H1 (cell line): Measurements from ENCODE around the gene ERCC1. TPM values are rescaled to one million over a fixed set of nuclear protein-coding genes. Genes with fewer than 3 reads are reported as not detected.

Experiments
- CTCF ChIA-PET: fragments of 300-600 bp; sonication (Branson Sonifier 250); formaldehyde crosslinking; loops from one replicate; lab custom pipeline; 2021; ENCODE audit not compliant: partially characterized antibody; lab: Charles Lee
- POLR2A ChIA-PET: fragments of 300-600 bp; sonication (Branson Sonifier 250); formaldehyde crosslinking; loops from one replicate; lab custom pipeline; 2021; ENCODE audit warnings: inconsistent platforms; ENCODE audit not compliant: partially characterized antibody; lab: Charles Lee
- DNase-seq, 2 experiments: peaks; one replicate each; pipeline versions ENCODE4 v3.0.0 to v3.0.0-alpha.2; 2010 to 2022; ENCODE audit warnings: low spot score in 2 of 2, low read depth in 1 of 2, mixed read lengths in 1 of 2
- FAIRE-seq: peaks from 2 replicates; lab custom pipeline; 2011; peaks lifted over from hg19 to GRCh38; lab: Jason Lieb, UNC
- H2AFZ ChIP-seq: 2 replicates; pipeline ENCODE4 v1.8.1; 2012; ENCODE audit warnings: low read length, inconsistent platforms
- H2AK5ac ChIP-seq: 2 replicates; pipeline ENCODE4 v1.6.1; 2013; ENCODE audit warnings: low read depth, low read length
- H2BK120ac ChIP-seq: replicated peaks from 2 replicates; pipeline ENCODE3; 2013; ENCODE audit warnings: low read depth, low read length, inconsistent platforms
- H2BK12ac ChIP-seq: 2 replicates; pipeline ENCODE4 v1.6.1; 2013; ENCODE audit warnings: low read depth, low read length
- H2BK15ac ChIP-seq: 2 replicates; pipeline ENCODE4 v1.6.1; 2013; ENCODE audit warnings: low read length
- H2BK20ac ChIP-seq: 2 replicates; pipeline ENCODE4 v1.6.1; 2013; ENCODE audit warnings: low read length
- H2BK5ac ChIP-seq: 2 replicates; pipeline ENCODE4 v1.6.1; 2013; ENCODE audit warnings: low read depth, low read length
- H3K14ac ChIP-seq: 2 replicates; pipeline ENCODE4 v1.6.1; 2013; ENCODE audit warnings: inconsistent platforms; ENCODE audit not compliant: insufficient read length
- H3K18ac ChIP-seq: 2 replicates; pipeline ENCODE4 v1.6.1; 2013; ENCODE audit warnings: low read length; ENCODE audit errors: extremely low read depth
- H3K23ac ChIP-seq: 2 replicates; pipeline ENCODE4 v1.6.1; 2013; ENCODE audit warnings: inconsistent platforms; ENCODE audit not compliant: insufficient read length
- H3K23me2 ChIP-seq: 2 replicates; pipeline ENCODE4 v1.6.1; 2013; ENCODE audit warnings: low read depth, low read length
- H3K27ac ChIP-seq: 2 replicates; pipeline ENCODE4 v1.6.1; 2011; ENCODE audit warnings: low read depth, low read length, inconsistent platforms
- H3K27me3 ChIP-seq, 4 experiments: replicated peaks in 1 of 4; 1 replicate in 1 of 4; 2 replicates in 3 of 4; pipeline versions ENCODE4 v1.6.1 to v1.8.1; 2011 to 2013; ENCODE audit warnings: low read length in 3 of 4, mild to moderate bottlenecking in 3 of 4, inconsistent platforms in 2 of 4, mixed read lengths in 2 of 4, moderate library complexity in 1 of 4; ENCODE audit not compliant: control insufficient read depth in 3 of 4, insufficient read depth in 3 of 4; ENCODE audit errors: extremely low read depth in 1 of 4
- H3K36me3 ChIP-seq, 4 experiments: 2 replicates each; pipeline versions ENCODE4 v1.6.1 to v1.8.1; 2011 to 2013; ENCODE audit warnings: mild to moderate bottlenecking in 4 of 4, low read length in 3 of 4, moderate library complexity in 2 of 4, control low read depth in 1 of 4, inconsistent platforms in 1 of 4; ENCODE audit not compliant: insufficient read depth in 4 of 4, control insufficient read depth in 2 of 4
- H3K4ac ChIP-seq: replicated peaks from 2 replicates; pipeline ENCODE3; 2013; ENCODE audit warnings: low read length, low read depth, mixed read lengths, inconsistent platforms; ENCODE audit not compliant: insufficient read length
- H3K4me1 ChIP-seq, 4 experiments: replicated peaks in 1 of 4; 1 replicate in 1 of 4; 2 replicates in 3 of 4; pipeline versions ENCODE4 v1.6.1 to v1.8.1; 2011 to 2013; ENCODE audit warnings: low read length in 3 of 4, inconsistent platforms in 2 of 4, mixed read lengths in 1 of 4; ENCODE audit not compliant: insufficient read depth in 4 of 4, control insufficient read depth in 3 of 4
- H3K4me2 ChIP-seq, 2 experiments: 2 replicates each; pipeline versions ENCODE4 v1.6.1 to v1.8.1; 2011 to 2013; ENCODE audit warnings: low read depth in 2 of 2, low read length in 2 of 2, control low read depth in 1 of 2, inconsistent platforms in 1 of 2, mild to moderate bottlenecking in 1 of 2; ENCODE audit not compliant: insufficient read depth in 1 of 2
- H3K4me3 ChIP-seq, 4 experiments: fragments of 200-600, 300-600 bp in 1 of 4; sonication (generic), shearing (Covaris generic), sonication (Bioruptor Twin) in 1 of 4; 2 replicates each; pipeline versions ENCODE4 v1.5.1 to v1.8.1; 2011 to 2016; ENCODE audit warnings: low read length in 4 of 4, low read depth in 3 of 4, control low read depth in 2 of 4, inconsistent platforms in 2 of 4, mild to moderate bottlenecking in 2 of 4, mixed read lengths in 1 of 4, moderate library complexity in 1 of 4; ENCODE audit not compliant: insufficient read depth in 2 of 4; ENCODE audit errors: extremely low read depth in 1 of 4
- H3K56ac ChIP-seq: replicated peaks from 2 replicates; pipeline ENCODE3; 2013; ENCODE audit warnings: low read depth, mild to moderate bottlenecking, mixed read lengths, low read length, inconsistent platforms; ENCODE audit not compliant: insufficient read length
- H3K79me1 ChIP-seq: 2 replicates; pipeline ENCODE4 v1.6.1; 2013; ENCODE audit warnings: low read depth, low read length, control low read depth
- H3K79me2 ChIP-seq, 2 experiments: 2 replicates each; pipeline versions ENCODE4 v1.6.1 to v1.8.1; 2012 to 2013; ENCODE audit warnings: low read length in 2 of 2, mild to moderate bottlenecking in 2 of 2, inconsistent platforms in 1 of 2; ENCODE audit not compliant: insufficient read depth in 2 of 2, control insufficient read depth in 1 of 2
- H3K9ac ChIP-seq, 4 experiments: replicated peaks in 1 of 4; 1 replicate in 1 of 4; 2 replicates in 3 of 4; pipeline versions ENCODE4 v1.6.1 to v1.8.1; 2011 to 2013; ENCODE audit warnings: low read depth in 3 of 4, low read length in 3 of 4, control low read depth in 2 of 4, mild to moderate bottlenecking in 2 of 4, moderate library complexity in 2 of 4, inconsistent platforms in 1 of 4; ENCODE audit errors: extremely low read depth in 1 of 4
- H3K9me3 ChIP-seq, 2 experiments: 2 replicates each; pipeline versions ENCODE4 v1.6.1 to v1.8.1; 2012 to 2013; ENCODE audit warnings: mild to moderate bottlenecking in 2 of 2, moderate library complexity in 2 of 2, control low read depth in 1 of 2, inconsistent platforms in 1 of 2, low read depth in 1 of 2, low read length in 1 of 2, mixed read lengths in 1 of 2; ENCODE audit not compliant: insufficient read depth in 2 of 2
- H4K20me1 ChIP-seq, 2 experiments: replicated peaks in 1 of 2; 2 replicates each; pipeline versions ENCODE3 to v1.8.1; 2011 to 2013; ENCODE audit warnings: inconsistent platforms in 2 of 2, low read length in 2 of 2, mild to moderate bottlenecking in 1 of 2; ENCODE audit not compliant: insufficient read depth in 2 of 2, control insufficient read depth in 1 of 2
- H4K5ac ChIP-seq: 2 replicates; pipeline ENCODE4 v1.6.1; 2013; ENCODE audit warnings: low read length, low read depth, mixed read lengths, inconsistent platforms; ENCODE audit not compliant: insufficient read length
- H4K8ac ChIP-seq: 2 replicates; pipeline ENCODE4 v1.8.0; 2013; ENCODE audit warnings: mild to moderate bottlenecking, moderate library complexity, low read length, inconsistent platforms; ENCODE audit not compliant: insufficient read depth; ENCODE audit errors: extremely low read depth
- H4K91ac ChIP-seq: replicated peaks from 2 replicates; pipeline ENCODE3; 2013; ENCODE audit warnings: low read length, mixed read lengths, inconsistent platforms; ENCODE audit not compliant: insufficient read length
- BRCA1 ChIP-seq: IDR thresholded peaks from 2 replicates; pipeline ENCODE4 v1.6.1; 2012; ENCODE audit warnings: low read depth, low read length, improper control_type of control experiment
- EGR1 ChIP-seq: IDR thresholded peaks from 2 replicates; pipeline ENCODE4 v1.6.1; 2011; ENCODE audit warnings: low read depth, low read length, borderline replicate concordance
- EP300 ChIP-seq, 2 experiments: IDR thresholded peaks; 1 replicate in 1 of 2; 2 replicates in 1 of 2; pipeline ENCODE4 v1.6.1; 2011 to 2012; ENCODE audit warnings: low read depth in 2 of 2, low read length in 2 of 2, mild to moderate bottlenecking in 2 of 2, borderline replicate concordance in 1 of 2, inconsistent platforms in 1 of 2, moderate library complexity in 1 of 2
- FOSL1 ChIP-seq: IDR thresholded peaks from 2 replicates; pipeline ENCODE4 v1.6.1; 2011; ENCODE audit warnings: mild to moderate bottlenecking, low read depth, low read length, moderate library complexity; ENCODE audit not compliant: insufficient read depth
- GTF2F1 ChIP-seq: IDR thresholded peaks from 2 replicates; pipeline ENCODE4 v1.6.1; 2012; ENCODE audit warnings: low read depth, low read length, improper control_type of control experiment, borderline replicate concordance
- KDM4A ChIP-seq: IDR thresholded peaks from one replicate; pipeline ENCODE4 v1.7.1; 2012; ENCODE audit warnings: low read depth, mild to moderate bottlenecking, moderate library complexity, low read length, inconsistent platforms; ENCODE audit not compliant: severe bottlenecking
- KDM5A ChIP-seq: fragments of 200-600 bp; IDR thresholded peaks from 2 replicates; pipeline ENCODE4 v1.7.1; 2012; ENCODE audit warnings: mild to moderate bottlenecking, low read length, inconsistent platforms, mixed read lengths
- MAFK ChIP-seq: IDR thresholded peaks from 2 replicates; pipeline ENCODE4 v1.6.1; 2012; ENCODE audit warnings: low read depth, mild to moderate bottlenecking, improper control_type of control experiment, low read length
- NANOG ChIP-seq: IDR thresholded peaks from 2 replicates; pipeline ENCODE4 v1.6.1; 2011; ENCODE audit warnings: low read length, low read depth, mild to moderate bottlenecking, inconsistent platforms; ENCODE audit not compliant: insufficient read depth, poor library complexity, severe bottlenecking
- PHF8 ChIP-seq: fragments of 200-600 bp; sonication (generic); conservative IDR thresholded peaks from 2 replicates; pipeline ENCODE4 v1.7.1; 2012; ENCODE audit warnings: low read depth, mild to moderate bottlenecking, inconsistent platforms, low read length, moderate library complexity
- POLR2A ChIP-seq, 2 experiments: IDR thresholded peaks; 1 replicate in 1 of 2; 2 replicates in 1 of 2; pipeline ENCODE4 v1.6.1; 2011; ENCODE audit warnings: low read depth in 2 of 2, low read length in 2 of 2, mild to moderate bottlenecking in 2 of 2; ENCODE audit errors: control extremely low read depth in 1 of 2
- POU5F1 ChIP-seq: IDR thresholded peaks from 2 replicates; pipeline ENCODE4 v1.6.1; 2011; ENCODE audit warnings: low read depth, mild to moderate bottlenecking, low read length, moderate library complexity
- RAD21 ChIP-seq, 2 experiments: IDR thresholded peaks in 1 of 2; conservative IDR thresholded peaks in 1 of 2; 2 replicates each; pipeline ENCODE4 v1.6.1; 2011; ENCODE audit warnings: low read depth in 2 of 2, low read length in 2 of 2, improper control_type of control experiment in 1 of 2, inconsistent platforms in 1 of 2, mild to moderate bottlenecking in 1 of 2, moderate library complexity in 1 of 2
- YY1 ChIP-seq: IDR thresholded peaks from 2 replicates; pipeline ENCODE4 v1.6.1; 2011; ENCODE audit warnings: low read depth, mild to moderate bottlenecking, low read length
- whole genome bisulfite sequencing, 2 experiments: shearing (Covaris generic) in 1 of 2; methylation state at CpG; one replicate each; pipeline versions ENCODE4 v1.1.6 to v1.1.7; 2013 to 2015; ENCODE audit warnings: low lambda C conversion rate in 2 of 2, mixed read lengths in 2 of 2, inconsistent platforms in 1 of 2, low coverage in 1 of 2, missing lambda C conversion rate in 1 of 2; ENCODE audit not compliant: insufficient replicate concordance in 2 of 2, insufficient coverage in 1 of 2, insufficient read length in 1 of 2; ENCODE audit errors: extremely low coverage in 1 of 2, missing lambda C conversion rate in 1 of 2; 5-methylcytosine and 5-hydroxymethylcytosine counted together
- polyA plus RNA-seq, 7 experiments: library from polyadenylated mRNA; depleted of rRNA in 3 of 7; stranded (reverse) in 5 of 7; unstranded in 2 of 7; fragments of >200 nt in 5 of 7; fragments of 200-250 nt in 2 of 7; gene quantifications; 1 replicate in 5 of 7; 2 replicates in 1 of 7; 4 replicates in 1 of 7; pipeline versions ENCODE4 v1.2.1 to v1.2.3, GENCODE V29; 2011 to 2013; ENCODE audit warnings: missing spikeins in 2 of 7, mixed read lengths in 2 of 7
- total RNA-seq: library from RNA; stranded (reverse); fragmentation: NEBNext Ultra II Directional; extraction: Animal tissue kit (Norgen Biotek cat#: 25700); gene quantifications from 2 replicates; pipeline ENCODE4 v1.2.1, GENCODE V29; 2021

The ERCC1 gene
- total and polyA plus RNA-seq, 2 of the 8 experiments (the other 6 are each of a cell fraction or from before 2014, with no cell fraction given) = 44.7 to 94.2 TPM

DNA sequence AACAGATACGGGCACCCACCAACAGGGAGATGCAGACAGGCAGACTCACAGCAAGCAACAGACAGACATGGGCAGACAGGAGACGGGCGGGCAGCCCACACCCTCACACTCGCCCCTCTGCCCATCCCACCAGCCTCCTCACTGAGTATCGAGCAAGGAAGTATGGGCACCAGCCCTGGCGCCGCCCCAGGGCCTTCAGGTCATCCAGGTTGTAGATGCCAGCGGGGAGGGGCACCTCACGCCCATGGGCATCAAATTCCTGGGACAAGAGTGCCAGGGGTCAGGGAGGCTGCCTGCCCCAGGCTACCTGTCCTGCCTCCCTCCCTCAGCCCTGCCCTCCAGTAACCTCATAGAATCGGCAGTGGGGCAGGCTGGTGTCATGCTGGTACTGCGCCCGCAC, 59.0 kb downstream of the ERCC1 start:
- FAIRE-seq = no peak
- TF ChIP-seq POLR2A (IDR thresholded peaks at IDR 0.05; ENCODE audit: control extremely low read depth in 1 of 2, low read depth in 2 of 2, low read length in 2 of 2) (no peak), GTF2F1 (no peak), FOSL1 (no peak), EP300 (IDR thresholded peaks at IDR 0.05; ENCODE audit: borderline replicate concordance in 1 of 2, low read depth in 2 of 2, low read length in 2 of 2) (no peak), POU5F1 (no peak), PHF8 (no peak), YY1 (no peak), EGR1 (no peak), RAD21 (IDR thresholded peaks at IDR 0.05 in 1 of 2, conservative IDR thresholded peaks at IDR 0.05 in 1 of 2; ENCODE audit: low read depth in 2 of 2, low read length in 2 of 2) (no peak), MAFK (no peak), BRCA1 (no peak), NANOG (no peak), KDM5A (no peak), KDM4A (no peak)
- ChIA-PET CTCF (interaction anchor here (0.6 kb wide), 1 partner anchor 1987 kb away, joined by 3 read pairs; no protein-coding TSS in a partner anchor), POLR2A (interaction anchor here (1.2 to 2.4 kb wide), 2 partner anchors 9 to 11 kb away, joined by 5 to 14 read pairs; no protein-coding TSS in a partner anchor)
- Histone ChIP-seq H3K27ac (no peak overlapping the region), H3K4me1 (peaks cover 0 to 3% (median 0%) of the 10 kb centered on the region in 4 experiments; a peak in 1 of 7 replicates), H3K23ac (no peak overlapping the region), H3K4ac (no peak overlapping the region), H2AFZ (no peak overlapping the region), H3K9me3 (no peaks in the 10 kb centered on the region), H2AK5ac (no peak overlapping the region), H2BK12ac (no peak overlapping the region), H3K4me2 (no peak overlapping the region), H4K20me1 (peaks cover 5 to 23% of the 10 kb centered on the region in 2 experiments), H3K9ac (no peak overlapping the region), H3K27me3 (no peaks in the 10 kb centered on the region), H3K14ac (no peak overlapping the region), H3K18ac (no peak overlapping the region), H2BK20ac (no peak overlapping the region), H3K79me2 (peaks cover 0 to 10% of the 10 kb centered on the region in 2 experiments; a peak in 1 of 4 replicates), H4K5ac (no peak overlapping the region), H3K36me3 (peaks cover 14 to 65% (median 33%) of the 10 kb centered on the region in 4 experiments), H2BK15ac (no peak overlapping the region), H4K91ac (no peak overlapping the region), H3K4me3 (no peak overlapping the region), H3K23me2 (no peaks in the 10 kb centered on the region), H3K79me1 (peaks cover 6% of the 10 kb centered on the region), H4K8ac (no peak overlapping the region), H2BK5ac (no peak overlapping the region; the same call in 1 of the 2 replicates), H3K56ac (no peak overlapping the region), H2BK120ac (no peak overlapping the region)
- 89% methylated on average over 11 of the region's 12 CpGs; no CpG with 5 or more reads in 1 of the 2 experiments for WGBS, 2 experiments
- DNase-seq = no peak
